ENCODE data around the gene NRF1. TPM values are rescaled to one million over a fixed set of nuclear protein-coding genes. Genes with fewer than 3 reads are reported as not detected.
A peak's percentile ranks its signal among the peaks of the same experiment; 100 is the strongest.

NRF1 gene
- total and polyA plus RNA-seq, 10 of the 15 experiments (the other 5 are each of a cell fraction or from before 2014, with no cell fraction given): 3.5 to 23.1 (median 13.5) TPM

DNA sequence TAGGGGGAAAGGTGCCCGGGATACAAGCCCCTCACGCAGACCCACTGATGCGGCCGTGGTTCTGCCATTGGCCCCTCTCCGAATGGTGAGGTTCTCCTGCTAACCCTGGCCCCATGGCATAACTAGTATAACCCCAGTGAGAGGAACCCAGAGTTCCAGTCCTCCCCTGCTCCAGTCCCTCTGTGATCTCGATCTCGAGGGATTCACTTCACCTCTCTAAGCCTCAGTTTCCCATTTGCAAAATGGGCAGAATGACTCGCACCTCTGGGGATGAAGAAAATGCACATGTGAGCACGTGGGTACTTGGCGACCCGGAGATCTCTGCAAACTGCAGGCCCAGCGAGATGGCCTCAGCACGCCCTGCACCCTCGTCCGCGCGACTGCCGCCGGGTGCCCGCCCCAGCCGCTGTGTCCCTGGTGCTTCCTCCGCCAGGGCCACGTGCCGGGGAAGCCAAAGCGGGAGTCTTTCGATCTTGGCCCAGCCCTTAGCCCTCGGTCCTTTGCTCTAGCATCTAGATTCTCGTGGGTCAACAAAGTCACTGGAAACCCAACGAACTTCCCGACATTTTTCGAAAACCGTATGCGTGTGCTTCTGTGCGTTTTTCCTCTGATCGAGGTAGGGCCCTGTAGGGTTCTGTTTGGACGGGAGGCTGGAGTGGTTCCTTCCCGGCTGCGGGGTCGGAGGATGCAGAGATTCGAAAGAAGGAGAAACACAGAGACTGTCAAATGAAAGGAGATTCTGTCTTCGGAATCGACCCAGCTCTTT lies 171.5 kb downstream of the NRF1 start:
- H3K9ac ChIP-seq (ENCODE audit: control insufficient read depth, insufficient read depth, low read length): no peak overlapping the region
- H4K20me1 ChIP-seq (ENCODE audit: control insufficient read depth, insufficient read depth): no peaks in the 10 kb centered on the region
- no peak for DNase-seq (ENCODE audit: low read depth, low spot score)
- no peak for FAIRE-seq
- H3K4me3 ChIP-seq: no peak overlapping the region
- no peak overlapping the region for H3K4me2 ChIP-seq (ENCODE audit: control insufficient read depth, insufficient read depth)
- H3K79me2 ChIP-seq (ENCODE audit: control insufficient read depth, insufficient read depth, low read length): no peaks in the 10 kb centered on the region
- H2AFZ ChIP-seq (ENCODE audit: control insufficient read depth, low read depth, low read length): no peak overlapping the region
- ChIA-PET CTCF (no interaction called here), POLR2A (no interaction called here), RAD21 (ENCODE audit: unreplicated experiment) (no interaction called here), SMC1A (ENCODE audit: uncharacterized antibody, unreplicated experiment) (no interaction called here)
- no peaks in the 10 kb centered on the region; the same call in 2 of the 3 replicates for H3K9me3 ChIP-seq (replicated peaks; ENCODE audit: control insufficient read depth, insufficient read depth, low read length)
- no peak overlapping the region for H3K27ac ChIP-seq (ENCODE audit: control insufficient read depth, insufficient read depth)
- in situ Hi-C loops (cut with MboI): no loop called here
- peaks cover 32% of the 10 kb centered on the region in 2 experiments for H3K27me3 ChIP-seq (replicated peaks in 1 of 2; ENCODE audit: control insufficient read depth in 2 of 2, insufficient read depth in 2 of 2, low read length in 1 of 2)
- ATAC-seq: no peak
- peaks cover 21% of the 10 kb centered on the region for H3K4me1 ChIP-seq (ENCODE audit: control insufficient read depth, insufficient read depth, low read length)
- TF ChIP-seq POLR2AphosphoS5 (IDR thresholded peaks at IDR 0.05; ENCODE audit: low read length) (no peak), STAT3 (IDR thresholded peaks at IDR 0.05; ENCODE audit: low read depth, low read length) (no peak), PAX5 (IDR thresholded peaks at IDR 0.05; ENCODE audit: borderline replicate concordance, low read depth, low read length) (no peak), SMAD1 (IDR thresholded peaks at IDR 0.05; ENCODE audit: low read depth, partially characterized antibody) (no peak), SUZ12 (IDR thresholded peaks at IDR 0.05; ENCODE audit: unreplicated experiment) (peak; percentile 81), SRF (IDR thresholded peaks at IDR 0.05; ENCODE audit: low read depth in 2 of 2, low read length in 2 of 2) (no peak), NR2C2 (IDR thresholded peaks at IDR 0.05; ENCODE audit: borderline replicate concordance, control insufficient read depth, insufficient read length, low read depth) (no peak), EZH2 (IDR thresholded peaks at IDR 0.05; ENCODE audit: borderline replicate concordance, control insufficient read depth, low read depth, low read length) (0 out of 2 replicates have a peak, but pooled peaks have one; percentile 57), MYC (IDR thresholded peaks at IDR 0.05; ENCODE audit: insufficient read depth, insufficient read length, insufficient replicate concordance, low read length, severe bottlenecking) (no peak), TARDBP (IDR thresholded peaks at IDR 0.05; ENCODE audit: borderline replicate concordance) (no peak)
- TF ChIP-seq, protein P1, sequence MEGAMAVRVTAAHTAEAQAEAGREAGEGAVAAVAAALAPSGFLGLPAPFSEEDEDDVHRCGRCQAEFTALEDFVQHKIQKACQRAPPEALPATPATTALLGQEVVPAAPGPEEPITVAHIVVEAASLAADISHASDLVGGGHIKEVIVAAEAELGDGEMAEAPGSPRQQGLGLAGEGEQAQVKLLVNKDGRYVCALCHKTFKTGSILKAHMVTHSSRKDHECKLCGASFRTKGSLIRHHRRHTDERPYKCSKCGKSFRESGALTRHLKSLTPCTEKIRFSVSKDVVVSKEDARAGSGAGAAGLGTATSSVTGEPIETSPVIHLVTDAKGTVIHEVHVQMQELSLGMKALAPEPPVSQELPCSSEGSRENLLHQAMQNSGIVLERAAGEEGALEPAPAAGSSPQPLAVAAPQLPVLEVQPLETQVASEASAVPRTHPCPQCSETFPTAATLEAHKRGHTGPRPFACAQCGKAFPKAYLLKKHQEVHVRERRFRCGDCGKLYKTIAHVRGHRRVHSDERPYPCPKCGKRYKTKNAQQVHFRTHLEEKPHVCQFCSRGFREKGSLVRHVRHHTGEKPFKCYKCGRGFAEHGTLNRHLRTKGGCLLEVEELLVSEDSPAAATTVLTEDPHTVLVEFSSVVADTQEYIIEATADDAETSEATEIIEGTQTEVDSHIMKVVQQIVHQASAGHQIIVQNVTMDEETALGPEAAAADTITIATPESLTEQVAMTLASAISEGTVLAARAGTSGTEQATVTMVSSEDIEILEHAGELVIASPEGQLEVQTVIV (IDR thresholded peaks at IDR 0.05; ENCODE audit: borderline replicate concordance, partially characterized antibody): no peak
- TF ChIP-seq, protein P2, sequence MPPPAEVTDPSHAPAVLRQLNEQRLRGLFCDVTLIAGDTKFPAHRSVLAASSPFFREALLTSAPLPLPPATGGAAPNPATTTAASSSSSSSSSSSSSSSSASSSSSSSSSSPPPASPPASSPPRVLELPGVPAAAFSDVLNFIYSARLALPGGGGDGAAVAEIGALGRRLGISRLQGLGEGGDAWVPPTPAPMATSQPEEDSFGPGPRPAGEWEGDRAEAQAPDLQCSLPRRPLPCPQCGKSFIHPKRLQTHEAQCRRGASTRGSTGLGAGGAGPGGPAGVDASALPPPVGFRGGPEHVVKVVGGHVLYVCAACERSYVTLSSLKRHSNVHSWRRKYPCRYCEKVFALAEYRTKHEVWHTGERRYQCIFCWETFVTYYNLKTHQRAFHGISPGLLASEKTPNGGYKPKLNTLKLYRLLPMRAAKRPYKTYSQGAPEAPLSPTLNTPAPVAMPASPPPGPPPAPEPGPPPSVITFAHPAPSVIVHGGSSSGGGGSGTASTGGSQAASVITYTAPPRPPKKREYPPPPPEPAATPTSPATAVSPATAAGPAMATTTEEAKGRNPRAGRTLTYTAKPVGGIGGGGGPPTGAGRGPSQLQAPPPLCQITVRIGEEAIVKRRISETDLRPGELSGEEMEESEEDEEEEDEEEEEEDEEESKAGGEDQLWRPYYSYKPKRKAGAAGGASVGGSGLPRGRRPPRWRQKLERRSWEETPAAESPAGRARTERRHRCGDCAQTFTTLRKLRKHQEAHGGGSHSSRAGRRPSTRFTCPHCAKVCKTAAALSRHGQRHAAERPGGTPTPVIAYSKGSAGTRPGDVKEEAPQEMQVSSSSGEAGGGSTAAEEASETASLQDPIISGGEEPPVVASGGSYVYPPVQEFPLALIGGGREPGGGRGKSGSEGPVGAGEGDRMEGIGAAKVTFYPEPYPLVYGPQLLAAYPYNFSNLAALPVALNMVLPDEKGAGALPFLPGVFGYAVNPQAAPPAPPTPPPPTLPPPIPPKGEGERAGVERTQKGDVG (CRISPR knock-in tag; IDR thresholded peaks at IDR 0.05): no peak
- no peaks in the 10 kb centered on the region for H3K36me3 ChIP-seq (ENCODE audit: control insufficient read depth in 2 of 2, insufficient read depth in 2 of 2, low read length in 1 of 2)
- intact Hi-C loops (cut with micrococcal nuclease; ENCODE audit: unreplicated experiment): no loop called here
- no TSS peak for BruUV-seq (replicated peaks)
- 29% methylated on average over 42 of the region's 42 CpGs for WGBS (ENCODE audit: insufficient coverage, insufficient replicate concordance, low lambda C conversion rate, missing lambda C conversion rate)
